Measurements from ENCODE around the gene SLC6A9.

The SLC6A9 gene

DNA sequence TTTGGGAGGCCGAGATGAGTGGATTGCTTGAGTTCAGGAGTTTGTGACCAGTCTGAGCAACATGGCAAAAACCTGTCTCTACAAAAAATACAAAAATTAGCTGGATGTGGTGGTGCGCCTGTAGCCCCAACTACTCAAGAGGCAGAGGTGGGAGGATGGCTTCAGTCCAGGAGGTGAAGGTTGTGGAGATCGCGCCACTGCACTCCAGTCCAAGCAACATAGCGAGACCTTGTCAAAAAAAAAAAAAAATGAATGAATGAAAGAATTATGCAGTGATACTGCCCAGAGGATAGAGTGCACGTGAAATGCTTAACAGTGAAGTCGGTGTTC is 61.9 kb downstream of the SLC6A9 start:
- TF ChIP-seq, protein P1, sequence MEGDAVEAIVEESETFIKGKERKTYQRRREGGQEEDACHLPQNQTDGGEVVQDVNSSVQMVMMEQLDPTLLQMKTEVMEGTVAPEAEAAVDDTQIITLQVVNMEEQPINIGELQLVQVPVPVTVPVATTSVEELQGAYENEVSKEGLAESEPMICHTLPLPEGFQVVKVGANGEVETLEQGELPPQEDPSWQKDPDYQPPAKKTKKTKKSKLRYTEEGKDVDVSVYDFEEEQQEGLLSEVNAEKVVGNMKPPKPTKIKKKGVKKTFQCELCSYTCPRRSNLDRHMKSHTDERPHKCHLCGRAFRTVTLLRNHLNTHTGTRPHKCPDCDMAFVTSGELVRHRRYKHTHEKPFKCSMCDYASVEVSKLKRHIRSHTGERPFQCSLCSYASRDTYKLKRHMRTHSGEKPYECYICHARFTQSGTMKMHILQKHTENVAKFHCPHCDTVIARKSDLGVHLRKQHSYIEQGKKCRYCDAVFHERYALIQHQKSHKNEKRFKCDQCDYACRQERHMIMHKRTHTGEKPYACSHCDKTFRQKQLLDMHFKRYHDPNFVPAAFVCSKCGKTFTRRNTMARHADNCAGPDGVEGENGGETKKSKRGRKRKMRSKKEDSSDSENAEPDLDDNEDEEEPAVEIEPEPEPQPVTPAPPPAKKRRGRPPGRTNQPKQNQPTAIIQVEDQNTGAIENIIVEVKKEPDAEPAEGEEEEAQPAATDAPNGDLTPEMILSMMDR (IDR thresholded peaks at IDR 0.05; ENCODE audit: control insufficient read depth, insufficient read depth, low read depth, low read length, missing control alignments) = no peak
- H3K4me3 ChIP-seq (ENCODE audit: control insufficient read depth, low read depth, low read length) = no peak overlapping the region
- DNase-seq (ENCODE audit: low read depth) = no peak

DNA sequence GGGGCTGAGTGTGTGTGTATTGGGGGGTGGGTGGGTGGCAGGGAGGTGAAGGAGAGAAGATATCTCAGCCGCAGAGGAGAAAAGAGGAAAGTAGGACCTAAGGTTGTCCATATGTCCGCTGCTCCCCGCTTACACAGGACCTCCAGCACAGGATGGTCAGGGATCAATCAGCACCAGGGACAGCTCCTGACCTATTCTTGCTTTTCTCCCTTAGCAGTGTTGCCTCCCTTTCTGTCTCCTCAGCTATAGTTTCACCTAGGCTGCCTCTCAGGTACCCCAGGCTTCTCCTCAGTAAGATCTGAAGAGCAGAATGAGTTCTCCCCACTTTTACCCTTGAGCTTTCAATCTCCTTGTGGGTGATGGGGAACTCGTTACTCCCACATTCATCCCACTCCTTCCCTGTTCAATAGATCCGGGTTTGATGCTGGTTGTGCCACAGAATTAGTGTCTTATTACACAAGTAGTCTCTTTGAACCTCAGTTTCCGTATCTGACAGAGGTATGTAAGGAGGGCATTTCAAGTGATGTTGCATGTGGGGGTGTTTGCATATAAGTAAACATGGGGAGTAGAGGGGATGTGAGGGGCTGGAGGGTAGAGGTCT is 62.8 kb downstream of the SLC6A9 start:
- no peak overlapping the region for H3K4me3 ChIP-seq (ENCODE audit: control insufficient read depth, low read depth, low read length)
- TF ChIP-seq, protein P1 (IDR thresholded peaks at IDR 0.05; ENCODE audit: control insufficient read depth, insufficient read depth, low read depth, low read length, missing control alignments) = no peak
- no peak for DNase-seq (ENCODE audit: low read depth)

DNA sequence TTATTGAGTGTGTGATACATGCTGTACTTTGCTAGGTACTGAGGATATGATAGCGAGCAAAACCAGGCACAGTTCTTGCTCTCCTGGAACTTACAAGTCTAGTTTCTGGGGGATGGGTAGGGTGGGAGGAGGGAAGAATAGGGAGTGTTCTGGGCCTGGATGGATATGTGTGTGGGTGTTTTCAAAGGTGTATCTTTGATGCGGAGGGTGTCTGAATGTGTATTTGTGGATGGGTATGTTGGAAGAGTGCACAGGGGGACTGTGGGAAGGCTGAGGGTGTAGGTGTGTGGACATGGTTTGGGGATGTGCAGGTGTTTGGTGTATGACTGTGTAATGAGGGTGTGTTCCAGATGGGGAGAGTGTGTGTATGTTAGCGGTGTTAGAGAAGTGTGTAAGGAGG is 65.9 kb downstream of the SLC6A9 start:
- DNase-seq (ENCODE audit: low read depth) = no peak
- no peak overlapping the region for H3K4me3 ChIP-seq (ENCODE audit: control insufficient read depth, low read depth, low read length)
- TF ChIP-seq, protein P1 (IDR thresholded peaks at IDR 0.05; ENCODE audit: control insufficient read depth, insufficient read depth, low read depth, low read length, missing control alignments) = no peak

GRCh38 chr1:43963890-43964289 is 67.4 kb downstream of the SLC6A9 start:
- TF ChIP-seq, protein P1 (IDR thresholded peaks at IDR 0.05; ENCODE audit: control insufficient read depth, insufficient read depth, low read depth, low read length, missing control alignments) = no peak
- H3K4me3 ChIP-seq (ENCODE audit: control insufficient read depth, low read depth, low read length) = no peak overlapping the region
- DNase-seq (ENCODE audit: low read depth) = no peak

DNA sequence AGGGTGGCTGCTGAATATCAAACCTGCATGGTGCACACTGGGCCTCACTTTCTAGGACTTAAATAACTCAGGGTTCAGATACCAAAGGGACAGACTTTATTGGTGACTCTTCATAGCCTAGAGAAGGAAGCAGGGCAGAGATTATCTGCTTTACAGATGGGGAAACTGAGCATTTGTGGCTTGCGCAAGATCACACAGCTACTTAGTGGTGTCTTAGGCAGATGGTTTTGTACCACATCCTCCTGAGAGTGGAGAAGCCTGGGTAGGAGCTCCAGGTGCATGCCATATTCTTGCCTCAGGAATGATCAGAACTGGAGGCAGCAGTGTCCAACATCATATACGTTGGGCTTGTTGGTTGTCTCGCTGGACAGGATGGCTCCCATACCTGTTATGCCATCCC is 68.3 kb downstream of the SLC6A9 start:
- DNase-seq (ENCODE audit: low read depth) = no peak
- no peak overlapping the region for H3K4me3 ChIP-seq (ENCODE audit: control insufficient read depth, low read depth, low read length)
- TF ChIP-seq, protein P1 (IDR thresholded peaks at IDR 0.05; ENCODE audit: control insufficient read depth, insufficient read depth, low read depth, low read length, missing control alignments) = no peak

- TF ChIP-seq, protein P1 (IDR thresholded peaks at IDR 0.05; ENCODE audit: control insufficient read depth, insufficient read depth, low read depth, low read length, missing control alignments) = no peak
- H3K4me3 ChIP-seq (ENCODE audit: control insufficient read depth, low read depth, low read length) = no peak overlapping the region
- DNase-seq (ENCODE audit: low read depth) = no peak
Observed at GRCh38 chr1:43962324-43962723, 68.9 kb downstream of the SLC6A9 start.

- TF ChIP-seq, protein P1 (IDR thresholded peaks at IDR 0.05; ENCODE audit: control insufficient read depth, insufficient read depth, low read depth, low read length, missing control alignments) = no peak
- no peak for DNase-seq (ENCODE audit: low read depth)
- H3K4me3 ChIP-seq (ENCODE audit: control insufficient read depth, low read depth, low read length) = no peak overlapping the region
Observed at GRCh38 chr1:43961692-43962091, 69.6 kb downstream of the SLC6A9 start.

All from AG09309 (cell line).